ENCODE measurements around the gene RPIA. TPM values are rescaled to one million over a fixed set of nuclear protein-coding genes. Genes with fewer than 3 reads are reported as not detected.

RPIA gene
- total and polyA plus RNA-seq, 2 of the 4 experiments (the other 2 are of a cell fraction), result 4.1 to 8.6 TPM

DNA sequence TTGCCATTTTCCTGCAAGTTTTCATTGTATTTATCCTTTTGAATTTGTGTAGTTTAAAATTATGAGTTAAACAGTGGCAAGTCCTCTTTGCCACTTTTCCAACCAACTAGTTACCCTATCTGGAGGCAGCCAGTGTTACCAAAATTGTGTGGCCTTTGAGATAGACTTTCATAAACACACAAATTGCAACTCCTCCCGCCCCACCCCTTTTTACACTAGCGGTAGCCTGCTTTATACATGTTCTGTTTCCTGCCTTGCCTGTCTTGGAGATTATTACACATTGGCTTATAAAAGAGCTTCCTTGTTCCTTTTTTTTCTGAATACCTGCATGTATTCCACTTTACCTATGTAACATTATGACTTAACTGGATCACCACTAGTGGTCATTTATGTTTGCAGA, 56.5 kb downstream of the RPIA start:
- Histone ChIP-seq H3K9ac (ENCODE audit: low read depth, low read length) (no peak overlapping the region), H4K91ac (ENCODE audit: insufficient read depth, low read depth, low read length) (no peak overlapping the region), H3K4me3 (ENCODE audit: insufficient read depth, low read depth, low read length) (no peak overlapping the region), H4K5ac (ENCODE audit: low read depth, low read length) (no peak overlapping the region), H2BK5ac (ENCODE audit: low read depth, low read length, poor library complexity, severe bottlenecking) (no peak overlapping the region), H2AFZ (replicated peaks; ENCODE audit: low read length, poor library complexity) (no peak overlapping the region), H3K4me2 (ENCODE audit: low read depth, low read length) (no peak overlapping the region), H2BK120ac (ENCODE audit: low read depth, low read length) (no peak overlapping the region), H2BK20ac (ENCODE audit: low read depth, low read length) (no peak overlapping the region), H3K56ac (ENCODE audit: extremely low read depth, insufficient read depth, low read length) (no peak overlapping the region), H2BK15ac (ENCODE audit: low read depth, low read length) (no peak overlapping the region), H4K8ac (ENCODE audit: low read depth in 2 of 2, low read length in 2 of 2) (no peak overlapping the region), H3K27me3 (ENCODE audit: control insufficient read depth, insufficient read depth, low read length) (no peaks in the 10 kb centered on the region), H3K9me1 (ENCODE audit: insufficient read depth, low read length) (no peaks in the 10 kb centered on the region), H2AK9ac (replicated peaks; ENCODE audit: low read depth, low read length, poor library complexity) (no peak overlapping the region), H3K79me1 (ENCODE audit: low read depth in 1 of 2, low read length in 2 of 2) (no peaks in the 10 kb centered on the region; a peak in 2 of 4 replicates), H3K23ac (ENCODE audit: low read depth, low read length) (no peak overlapping the region), H3K36me3 (ENCODE audit: control insufficient read depth, insufficient read depth, low read length) (peaks cover 5% of the 10 kb centered on the region), H3K9me3 (ENCODE audit: control insufficient read depth, insufficient read depth, low read length) (no peaks in the 10 kb centered on the region), H3K4me1 (ENCODE audit: control insufficient read depth, insufficient read depth, low read length) (no peaks in the 10 kb centered on the region), H3K27ac (ENCODE audit: insufficient read depth, low read length) (no peak overlapping the region), H2AK5ac (ENCODE audit: low read depth, low read length) (no peak overlapping the region), H3K14ac (replicated peaks; ENCODE audit: low read depth, low read length) (no peak overlapping the region), H3K18ac (ENCODE audit: low read depth, low read length) (no peak overlapping the region), H4K20me1 (ENCODE audit: insufficient read depth, low read length) (no peaks in the 10 kb centered on the region), H3K4ac (ENCODE audit: low read depth, low read length) (no peak overlapping the region)
- DNase-seq (no peak), ATAC-seq (ENCODE audit: low read depth) (no peak)
- dilution Hi-C loops (cut with HindIII; ENCODE audit: low sequenced_read_pairs, unreplicated experiment) (no loop called here), in situ Hi-C loops (cut with MboI; ENCODE audit: low sequenced_read_pairs) (no loop called here), intact Hi-C loops (cut with micrococcal nuclease) (no loop called here)
- no CpG with 5 or more reads among the region's 2 CpGs for WGBS, 2 experiments (ENCODE audit: extremely low coverage in 2 of 2, insufficient read length in 1 of 2)
- ChIA-PET POLR2A (ENCODE audit: unreplicated experiment) (no interaction called here), CTCF (no interaction called here)
- no peak for TF ChIP-seq CTCF (conservative IDR thresholded peaks at IDR 0.05; ENCODE audit: low read depth, low read length)
- TF ChIP-seq CEBPB (IDR thresholded peaks at IDR 0.05; ENCODE audit: low read depth, low read length), result no peak
- no peak for TF ChIP-seq NFE2L2 (IDR thresholded peaks at IDR 0.05; ENCODE audit: low read depth, low read length)
- TF ChIP-seq RFX5 (IDR thresholded peaks at IDR 0.05; ENCODE audit: low read depth, low read length), result no peak
- TF ChIP-seq SMC3 (IDR thresholded peaks at IDR 0.05; ENCODE audit: low read depth, low read length), result no peak
- no peak for TF ChIP-seq MXI1 (IDR thresholded peaks at IDR 0.05; ENCODE audit: borderline replicate concordance, low read depth, low read length)
- no peak for TF ChIP-seq CHD1 (IDR thresholded peaks at IDR 0.05; ENCODE audit: low read depth, low read length)
- no peak for TF ChIP-seq RCOR1 (IDR thresholded peaks at IDR 0.05; ENCODE audit: insufficient replicate concordance, low read length)
- TF ChIP-seq, protein P1, sequence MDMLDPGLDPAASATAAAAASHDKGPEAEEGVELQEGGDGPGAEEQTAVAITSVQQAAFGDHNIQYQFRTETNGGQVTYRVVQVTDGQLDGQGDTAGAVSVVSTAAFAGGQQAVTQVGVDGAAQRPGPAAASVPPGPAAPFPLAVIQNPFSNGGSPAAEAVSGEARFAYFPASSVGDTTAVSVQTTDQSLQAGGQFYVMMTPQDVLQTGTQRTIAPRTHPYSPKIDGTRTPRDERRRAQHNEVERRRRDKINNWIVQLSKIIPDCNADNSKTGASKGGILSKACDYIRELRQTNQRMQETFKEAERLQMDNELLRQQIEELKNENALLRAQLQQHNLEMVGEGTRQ (IDR thresholded peaks at IDR 0.05; ENCODE audit: low read depth, low read length), result no peak
- no peak for TF ChIP-seq ELK1 (IDR thresholded peaks at IDR 0.05; ENCODE audit: borderline replicate concordance, low read depth, low read length)
- TF ChIP-seq MAFK (IDR thresholded peaks at IDR 0.05; ENCODE audit: low read depth, low read length), result no peak
- no peak for TF ChIP-seq FOS (IDR thresholded peaks at IDR 0.05; ENCODE audit: low read depth, low read length)
- no peak for TF ChIP-seq BHLHE40 (IDR thresholded peaks at IDR 0.05; ENCODE audit: low read depth, low read length)
- no peak for TF ChIP-seq RAD21 (IDR thresholded peaks at IDR 0.05; ENCODE audit: low read length)
- TF ChIP-seq POLR2A (IDR thresholded peaks at IDR 0.05; ENCODE audit: low read depth, low read length), result no peak
- no peak for TF ChIP-seq MAZ (IDR thresholded peaks at IDR 0.05; ENCODE audit: borderline replicate concordance, low read depth, low read length)
- BruUV-seq (replicated peaks), result no TSS peak
